Measurements from ENCODE around the gene ETF1. TPM values are rescaled to one million over a fixed set of nuclear protein-coding genes. Genes with fewer than 3 reads are reported as not detected.
"Not testable (repeated sequence)": the region's sequence is repeated elsewhere in the genome, so short reads cannot be mapped to it uniquely, and the experiment has no call there.

Gene ETF1
- total RNA-seq, 1 experiment from 2014 or later = 57.3 TPM

DNA sequence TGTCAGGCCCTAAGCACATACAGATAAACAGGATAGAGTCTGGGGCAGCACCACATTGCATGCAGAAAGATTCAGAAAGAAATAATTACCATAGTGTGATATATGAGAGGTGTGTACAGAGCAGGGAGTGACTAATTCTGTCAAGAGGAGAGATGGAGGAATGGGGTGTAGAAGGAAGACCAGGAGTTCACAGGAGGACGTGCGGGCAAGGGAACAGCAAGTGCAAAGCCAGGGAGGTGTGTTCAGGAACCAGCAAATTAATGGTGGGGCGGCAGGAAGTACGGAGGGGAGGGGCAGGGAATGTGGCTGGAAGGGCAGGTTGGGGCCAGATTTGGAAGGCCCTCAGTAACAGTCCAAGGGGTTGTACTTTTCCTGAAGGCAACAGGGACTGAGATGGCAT lies 60.4 kb downstream of the ETF1 start:
- H3K4me1 ChIP-seq (ENCODE audit: insufficient read depth, low read length) = no peaks in the 10 kb centered on the region
- H3K27ac ChIP-seq (ENCODE audit: low read length) = no peak overlapping the region
- H3K4me2 ChIP-seq (ENCODE audit: low read length) = no peak overlapping the region
- H3K9me3 ChIP-seq (ENCODE audit: low read length) = no peaks in the 10 kb centered on the region
- ChIA-PET CTCF (no interaction called here), POLR2A (ENCODE audit: unreplicated experiment) (no interaction called here)
- H3K27me3 ChIP-seq (ENCODE audit: low read length) = no peaks in the 10 kb centered on the region
- no peaks in the 10 kb centered on the region for H3K36me3 ChIP-seq (ENCODE audit: low read depth, low read length)
- H3K9me2 ChIP-seq (replicated peaks; ENCODE audit: low read length) = no peaks in the 10 kb centered on the region
- H3F3A ChIP-seq (ENCODE audit: low read length, unreplicated experiment) = no peaks in the 10 kb centered on the region
- DNase-seq (no peak), ATAC-seq (peak; percentile 51; the same call in 1 of the 2 replicates)
- intact Hi-C loops (cut with micrococcal nuclease) = no loop called here
- no peak overlapping the region for H2AFZ ChIP-seq (ENCODE audit: low read length)
- TF ChIP-seq EZH2phosphoT487 (IDR thresholded peaks at IDR 0.05; ENCODE audit: borderline replicate concordance, low read length) (no peak), EZH2 (IDR thresholded peaks at IDR 0.05; ENCODE audit: low read length, unreplicated experiment) (no peak)
- TF ChIP-seq, protein P1, sequence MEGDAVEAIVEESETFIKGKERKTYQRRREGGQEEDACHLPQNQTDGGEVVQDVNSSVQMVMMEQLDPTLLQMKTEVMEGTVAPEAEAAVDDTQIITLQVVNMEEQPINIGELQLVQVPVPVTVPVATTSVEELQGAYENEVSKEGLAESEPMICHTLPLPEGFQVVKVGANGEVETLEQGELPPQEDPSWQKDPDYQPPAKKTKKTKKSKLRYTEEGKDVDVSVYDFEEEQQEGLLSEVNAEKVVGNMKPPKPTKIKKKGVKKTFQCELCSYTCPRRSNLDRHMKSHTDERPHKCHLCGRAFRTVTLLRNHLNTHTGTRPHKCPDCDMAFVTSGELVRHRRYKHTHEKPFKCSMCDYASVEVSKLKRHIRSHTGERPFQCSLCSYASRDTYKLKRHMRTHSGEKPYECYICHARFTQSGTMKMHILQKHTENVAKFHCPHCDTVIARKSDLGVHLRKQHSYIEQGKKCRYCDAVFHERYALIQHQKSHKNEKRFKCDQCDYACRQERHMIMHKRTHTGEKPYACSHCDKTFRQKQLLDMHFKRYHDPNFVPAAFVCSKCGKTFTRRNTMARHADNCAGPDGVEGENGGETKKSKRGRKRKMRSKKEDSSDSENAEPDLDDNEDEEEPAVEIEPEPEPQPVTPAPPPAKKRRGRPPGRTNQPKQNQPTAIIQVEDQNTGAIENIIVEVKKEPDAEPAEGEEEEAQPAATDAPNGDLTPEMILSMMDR (conservative IDR thresholded peaks at IDR 0.05; ENCODE audit: low read depth, low read length) = no peak
- no peak overlapping the region for H3K9ac ChIP-seq (ENCODE audit: low read length)
- H4K20me1 ChIP-seq (ENCODE audit: low read length) = no peaks in the 10 kb centered on the region
- no peaks in the 10 kb centered on the region for H3K79me2 ChIP-seq (ENCODE audit: low read length)
- no peak overlapping the region for H3K4me3 ChIP-seq (ENCODE audit: low read length)
- BruUV-seq (replicated peaks) = no TSS peak

- no TSS peak for BruUV-seq (replicated peaks)
- Histone ChIP-seq H3K9me3 (ENCODE audit: low read length) (no peaks in the 10 kb centered on the region), H3K9me2 (replicated peaks; ENCODE audit: low read length) (no peaks in the 10 kb centered on the region), H3K4me3 (ENCODE audit: low read length) (no peak overlapping the region), H3K36me3 (ENCODE audit: low read depth, low read length) (no peaks in the 10 kb centered on the region), H3F3A (ENCODE audit: low read length, unreplicated experiment) (no peaks in the 10 kb centered on the region), H3K79me2 (ENCODE audit: low read length) (no peaks in the 10 kb centered on the region), H4K20me1 (ENCODE audit: low read length) (no peaks in the 10 kb centered on the region), H3K4me2 (ENCODE audit: low read length) (no peak overlapping the region), H3K4me1 (ENCODE audit: insufficient read depth, low read length) (no peaks in the 10 kb centered on the region), H3K9ac (ENCODE audit: low read length) (no peak overlapping the region), H3K27ac (ENCODE audit: low read length) (no peak overlapping the region), H2AFZ (ENCODE audit: low read length) (no peak overlapping the region), H3K27me3 (ENCODE audit: low read length) (no peaks in the 10 kb centered on the region)
- ChIA-PET CTCF (no interaction called here), POLR2A (ENCODE audit: unreplicated experiment) (no interaction called here)
- no peak for ATAC-seq
- intact Hi-C loops (cut with micrococcal nuclease) = no loop called here
- TF ChIP-seq, protein P1 (conservative IDR thresholded peaks at IDR 0.05; ENCODE audit: low read depth, low read length) = no peak
- TF ChIP-seq EZH2phosphoT487 (IDR thresholded peaks at IDR 0.05; ENCODE audit: borderline replicate concordance, low read length) = no peak
- no peak for TF ChIP-seq EZH2 (IDR thresholded peaks at IDR 0.05; ENCODE audit: low read length, unreplicated experiment)
- no peak for DNase-seq
Observed at GRCh38 chr5:138476918-138477317, 66.1 kb downstream of the ETF1 start.

GRCh38 chr5:138473151-138473550 lies 69.9 kb downstream of the ETF1 start:
- H3K4me3 ChIP-seq (ENCODE audit: low read length); H3F3A ChIP-seq (ENCODE audit: low read length, unreplicated experiment); H3K27me3 ChIP-seq (ENCODE audit: low read length); intact Hi-C loops (cut with micrococcal nuclease); H3K79me2 ChIP-seq (ENCODE audit: low read length); BruUV-seq (replicated peaks); H3K4me1 ChIP-seq (ENCODE audit: insufficient read depth, low read length); DNase-seq; H4K20me1 ChIP-seq (ENCODE audit: low read length); H3K9me2 ChIP-seq (replicated peaks; ENCODE audit: low read length); ATAC-seq; H3K27ac ChIP-seq (ENCODE audit: low read length); POLR2A ChIA-PET (ENCODE audit: unreplicated experiment); H3K9me3 ChIP-seq (ENCODE audit: low read length); H3K9ac ChIP-seq (ENCODE audit: low read length); H3K36me3 ChIP-seq (ENCODE audit: low read depth, low read length); H2AFZ ChIP-seq (ENCODE audit: low read length); H3K4me2 ChIP-seq (ENCODE audit: low read length): not testable (repeated sequence)
- CTCF ChIA-PET = interaction anchor here (0.5 kb wide), 1 partner anchor 20 kb away, joined by 8 read pairs; no protein-coding TSS in a partner anchor

Measured in PC-3 (cell line).